ENCODE results near the gene ASCL1. TPM values are rescaled to one million over a fixed set of nuclear protein-coding genes. Genes with fewer than 3 reads are reported as not detected.

The ASCL1 gene
- total RNA-seq, 2 experiments from 2014 or later: not detected

DNA sequence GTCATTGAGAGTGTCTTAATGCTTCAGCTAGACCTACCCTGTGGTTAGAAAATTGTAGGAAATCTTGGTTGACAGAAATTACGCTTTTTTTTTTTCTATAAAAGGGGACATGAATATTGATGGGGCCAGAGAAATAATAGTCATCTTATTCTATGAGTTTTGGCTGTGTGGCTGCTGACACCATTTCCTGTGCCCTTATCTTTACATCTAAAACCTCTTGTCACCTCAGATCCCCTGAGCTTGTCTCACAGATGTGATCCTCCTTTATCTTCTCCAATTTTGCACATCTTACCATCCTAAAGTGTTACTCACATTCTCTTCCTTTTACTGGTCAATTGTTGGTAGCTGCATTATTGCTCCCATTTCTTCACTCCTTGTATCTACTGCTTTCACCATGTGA, 36.1 kb downstream of the ASCL1 start:
- ATAC-seq (no peak), DNase-seq (no peak)
- Mint-ChIP-seq H3K27me3 (peaks cover 1% of the 10 kb centered on the region), H3K27ac (no peak overlapping the region), H3K9me3 (peaks cover 1% of the 10 kb centered on the region), H3K36me3 (ENCODE audit: low read depth) (no peaks in the 10 kb centered on the region), H3K4me3 (no peak overlapping the region), H3K4me1 (ENCODE audit: low read depth) (peaks cover 6% of the 10 kb centered on the region)
- intact Hi-C loops (cut with micrococcal nuclease): no loop called here
- TF ChIP-seq, protein P1, sequence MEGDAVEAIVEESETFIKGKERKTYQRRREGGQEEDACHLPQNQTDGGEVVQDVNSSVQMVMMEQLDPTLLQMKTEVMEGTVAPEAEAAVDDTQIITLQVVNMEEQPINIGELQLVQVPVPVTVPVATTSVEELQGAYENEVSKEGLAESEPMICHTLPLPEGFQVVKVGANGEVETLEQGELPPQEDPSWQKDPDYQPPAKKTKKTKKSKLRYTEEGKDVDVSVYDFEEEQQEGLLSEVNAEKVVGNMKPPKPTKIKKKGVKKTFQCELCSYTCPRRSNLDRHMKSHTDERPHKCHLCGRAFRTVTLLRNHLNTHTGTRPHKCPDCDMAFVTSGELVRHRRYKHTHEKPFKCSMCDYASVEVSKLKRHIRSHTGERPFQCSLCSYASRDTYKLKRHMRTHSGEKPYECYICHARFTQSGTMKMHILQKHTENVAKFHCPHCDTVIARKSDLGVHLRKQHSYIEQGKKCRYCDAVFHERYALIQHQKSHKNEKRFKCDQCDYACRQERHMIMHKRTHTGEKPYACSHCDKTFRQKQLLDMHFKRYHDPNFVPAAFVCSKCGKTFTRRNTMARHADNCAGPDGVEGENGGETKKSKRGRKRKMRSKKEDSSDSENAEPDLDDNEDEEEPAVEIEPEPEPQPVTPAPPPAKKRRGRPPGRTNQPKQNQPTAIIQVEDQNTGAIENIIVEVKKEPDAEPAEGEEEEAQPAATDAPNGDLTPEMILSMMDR (IDR thresholded peaks at IDR 0.05): no peak
- CTCF ChIA-PET: no interaction called here
- POLR2A ChIA-PET: no interaction called here

DNA sequence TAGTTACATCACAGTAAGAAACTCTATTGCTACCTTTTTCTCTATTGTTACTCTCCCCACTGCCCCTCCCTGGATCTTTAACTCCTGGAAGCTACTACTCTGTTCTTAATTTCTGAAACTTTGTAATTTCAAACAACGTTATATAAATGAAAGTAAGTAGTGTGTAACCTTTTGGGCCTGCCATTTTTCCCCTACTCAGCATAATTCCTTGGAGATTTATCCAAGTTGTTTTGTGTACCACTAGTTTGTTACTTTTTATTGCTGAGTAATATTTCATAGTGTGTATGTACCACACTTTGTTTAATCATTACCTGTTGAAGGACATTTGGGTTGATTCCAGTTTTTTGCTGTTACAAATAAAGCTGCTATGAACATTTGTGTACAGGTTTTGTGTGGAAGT, 37.9 kb downstream of the ASCL1 start:
- POLR2A ChIA-PET: no interaction called here
- Mint-ChIP-seq H3K4me1 (ENCODE audit: low read depth) (peaks cover 6% of the 10 kb centered on the region), H3K9me3 (peaks cover 2% of the 10 kb centered on the region), H3K4me3 (no peak overlapping the region), H3K36me3 (ENCODE audit: low read depth) (no peaks in the 10 kb centered on the region), H3K27me3 (peaks cover 1% of the 10 kb centered on the region), H3K27ac (no peak overlapping the region)
- DNase-seq (no peak), ATAC-seq (no peak)
- intact Hi-C loops (cut with micrococcal nuclease): no loop called here
- TF ChIP-seq, protein P1 (IDR thresholded peaks at IDR 0.05): no peak
- CTCF ChIA-PET: no interaction called here

Other genes starting within 250 kb of the ASCL1 start
- not detected for gene PAH, start 40.4 kb upstream of the ASCL1 start, total RNA-seq